ENCODE results near the gene KLKB1.
"Not testable (repeated sequence)": the region's sequence is repeated elsewhere in the genome, so short reads cannot be mapped to it uniquely, and the experiment has no call there.

KLKB1 gene

DNA sequence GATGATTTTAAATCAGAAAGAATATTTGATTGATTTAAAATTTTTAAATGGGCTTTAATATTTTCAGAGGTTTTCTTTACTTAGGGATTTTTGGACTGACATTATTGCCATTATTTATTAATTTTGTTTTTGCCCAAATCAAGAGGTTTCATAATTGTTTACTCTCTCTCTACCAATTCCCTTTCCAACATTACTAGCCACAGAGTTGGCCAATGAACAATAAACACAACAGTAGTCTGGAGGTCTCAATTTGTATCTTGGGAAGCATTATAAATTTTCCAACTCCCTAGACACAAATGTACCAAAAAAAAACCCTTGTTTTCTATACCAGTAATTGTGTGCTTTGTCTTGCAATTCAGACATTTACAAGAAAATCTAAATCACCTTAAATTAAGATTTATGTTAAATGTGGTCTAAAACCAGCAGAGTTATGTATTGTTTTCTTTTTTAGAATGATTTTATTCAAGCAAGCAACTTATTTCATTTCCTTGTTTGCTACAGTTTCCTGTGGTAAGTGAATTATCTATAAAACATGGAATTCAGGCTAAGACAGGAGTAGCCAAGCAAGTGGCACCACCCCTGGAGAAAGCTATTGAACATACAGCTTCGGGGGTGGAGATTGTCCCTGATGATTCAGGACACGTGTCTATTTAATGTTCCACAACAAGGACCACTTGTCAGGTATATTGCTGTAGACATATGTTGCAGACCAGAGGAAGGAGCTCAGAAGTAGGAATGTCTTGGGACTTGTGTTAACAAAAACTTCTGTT, 622 bp downstream of the KLKB1 start:
- DNase-seq, result no peak

DNA sequence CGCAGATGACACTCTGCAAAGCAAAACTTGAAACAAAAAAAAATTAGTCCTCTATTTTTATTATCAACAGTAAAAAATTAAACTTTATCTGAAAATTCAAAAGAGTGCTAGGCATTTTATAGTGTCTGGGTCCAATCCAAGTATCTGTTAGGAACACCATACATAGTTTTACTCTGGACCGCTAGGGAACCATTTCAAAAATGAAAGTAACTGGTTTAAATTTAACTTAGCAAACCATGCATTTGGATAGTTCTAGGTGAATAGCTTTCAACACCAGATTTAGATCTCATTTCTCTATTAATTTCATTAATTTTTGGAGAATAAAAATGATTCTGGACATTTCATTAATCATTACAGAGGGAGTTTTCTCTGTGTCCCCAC, 1.2 kb downstream of the KLKB1 start:
- no peak for DNase-seq

DNA sequence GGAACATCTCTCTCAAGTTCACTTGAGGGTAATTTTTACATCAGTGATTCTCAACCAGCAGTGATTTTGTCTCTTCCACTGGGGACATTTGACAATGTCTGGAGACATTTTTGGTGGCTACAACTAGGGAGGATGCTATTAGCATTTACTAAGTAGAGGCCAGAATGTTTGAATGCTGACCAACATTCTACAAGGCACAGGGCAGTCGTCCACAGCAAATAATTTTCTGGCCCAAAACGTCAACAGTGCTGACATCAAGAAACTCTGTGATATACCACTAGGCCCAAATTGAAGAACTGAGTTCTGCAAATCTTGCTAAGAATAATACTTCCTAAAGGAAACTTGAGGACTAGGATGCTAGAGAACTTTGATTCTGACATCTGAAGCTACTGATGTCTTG, 7.1 kb downstream of the KLKB1 start:
- no peak for DNase-seq

DNA sequence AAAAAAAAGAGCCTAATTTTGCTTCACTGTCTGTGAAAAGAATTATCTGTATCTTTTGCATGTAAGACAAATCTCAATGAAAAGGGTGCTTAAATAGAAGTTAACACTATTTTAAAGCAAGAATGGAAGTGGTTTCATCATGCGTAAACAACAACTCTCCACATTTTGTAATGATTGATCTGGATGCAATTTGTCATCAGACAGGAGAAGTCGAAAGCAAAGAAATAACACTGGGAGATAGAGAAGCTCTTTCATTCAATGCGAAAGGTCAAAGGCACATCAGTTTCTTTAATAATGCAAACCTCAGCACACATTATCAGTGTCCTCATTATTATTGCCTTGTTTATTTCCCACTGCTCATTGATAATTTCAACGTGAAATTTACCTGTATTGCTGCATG, 8.8 kb downstream of the KLKB1 start:
- no peak for DNase-seq

DNA sequence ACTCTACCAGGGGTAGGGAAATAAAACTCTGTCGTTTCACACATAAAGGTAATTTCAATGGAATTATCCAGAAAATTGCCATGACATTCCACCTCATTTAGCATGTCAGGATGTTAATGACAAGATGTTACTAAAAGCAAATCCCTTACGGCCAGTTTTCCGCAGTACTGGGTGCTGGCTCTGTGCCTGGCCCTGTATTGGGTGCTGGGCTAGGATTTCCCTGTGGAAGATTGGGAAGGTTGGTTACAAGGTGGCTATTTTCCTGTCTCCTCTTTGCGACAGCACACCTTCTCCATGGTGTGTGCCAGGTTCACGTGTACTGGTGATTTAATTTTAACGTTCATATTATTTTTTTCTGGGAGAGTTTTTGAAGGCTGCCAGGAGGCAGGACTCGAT, 13.1 kb downstream of the KLKB1 start:
- no peak for DNase-seq

DNA sequence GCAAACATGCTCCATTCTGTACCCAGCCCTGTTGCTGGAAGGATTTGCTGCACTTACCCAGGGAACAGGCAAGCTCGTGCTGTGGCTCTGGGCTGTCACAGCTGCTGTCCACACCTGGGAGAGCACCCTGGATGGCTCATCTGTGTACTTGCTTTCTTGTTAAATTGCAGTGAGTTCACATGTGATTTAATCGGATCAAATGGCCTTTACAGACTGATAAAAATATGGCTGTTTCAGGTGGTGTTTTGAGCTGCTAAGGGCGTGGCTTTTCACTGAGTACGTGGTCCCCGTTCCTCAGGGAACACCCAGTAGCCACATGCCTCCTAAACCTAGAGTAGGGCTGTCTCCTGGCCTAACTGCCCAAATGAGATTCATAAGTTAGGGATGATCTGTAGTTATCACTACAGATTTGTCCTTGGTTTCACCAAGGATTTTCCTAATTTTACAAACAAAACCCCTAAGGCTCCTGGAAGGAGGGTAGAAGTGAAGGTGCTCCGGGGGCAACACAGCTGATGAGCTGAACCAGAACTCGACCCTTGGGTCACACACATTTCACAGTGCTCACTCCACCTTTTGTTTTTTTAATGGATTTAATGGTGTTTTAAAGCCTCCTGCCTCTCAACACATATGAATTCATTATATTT, 13.7 kb downstream of the KLKB1 start:
- no peak for DNase-seq

DNA sequence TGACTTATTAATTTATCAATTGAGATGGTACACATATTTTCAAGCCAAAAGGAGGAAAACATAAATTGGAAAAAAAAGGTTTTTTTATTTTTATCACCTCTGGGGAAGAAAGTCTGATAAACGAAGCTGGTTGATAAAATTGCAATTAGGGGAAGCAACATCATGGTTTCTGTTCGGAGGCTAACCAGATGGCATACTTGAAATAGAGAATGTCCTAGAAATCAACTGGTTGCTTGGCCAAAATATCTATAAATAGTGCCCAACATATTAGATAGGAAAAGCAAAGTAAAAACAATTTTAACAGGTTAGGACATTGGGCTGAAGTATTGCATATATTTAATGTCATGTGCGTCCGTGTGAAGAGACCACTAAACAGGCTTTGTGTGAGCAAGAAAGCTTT, 14.3 kb downstream of the KLKB1 start:
- no peak for DNase-seq

DNA sequence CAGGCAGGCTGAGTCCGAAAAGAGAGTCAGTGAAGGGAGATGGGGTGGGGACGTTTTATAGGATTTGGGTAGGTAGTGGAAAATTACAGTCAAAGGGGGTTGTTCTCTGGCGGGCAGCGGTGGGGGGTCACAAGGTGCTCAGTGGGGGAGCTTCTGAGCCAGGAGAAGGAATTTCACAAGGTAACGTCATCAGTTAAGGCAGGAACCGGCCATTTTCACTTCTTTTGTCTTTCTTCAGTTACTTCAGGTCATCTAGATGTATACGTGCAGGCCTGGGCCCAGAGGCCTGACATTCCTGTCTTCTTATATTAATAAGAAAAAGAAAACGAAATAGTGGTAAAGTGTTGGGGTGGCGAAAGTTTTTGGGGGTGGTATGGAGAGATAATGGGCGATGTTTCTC, 14.7 kb downstream of the KLKB1 start:
- not testable (repeated sequence) for DNase-seq

DNA sequence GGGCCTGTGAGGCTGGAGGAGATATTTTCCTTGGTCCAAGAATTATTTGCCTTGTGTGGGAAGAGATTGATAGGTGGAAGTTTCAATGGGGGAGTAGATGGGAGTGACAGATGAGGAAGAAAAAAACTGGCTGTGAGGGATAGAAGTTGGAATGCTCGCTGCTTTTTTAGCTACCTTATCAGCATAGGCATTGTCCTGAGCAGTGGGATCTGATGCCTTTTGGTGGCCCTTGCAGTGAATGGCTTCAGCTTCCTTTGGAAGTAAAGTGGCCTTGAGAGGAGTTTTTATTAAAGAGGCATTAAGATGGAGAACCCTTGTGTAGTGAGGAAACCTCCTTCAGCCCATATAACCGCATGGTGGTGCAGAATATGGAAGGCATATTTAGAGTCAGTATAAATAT, 16.0 kb downstream of the KLKB1 start:
- no peak for DNase-seq

DNA sequence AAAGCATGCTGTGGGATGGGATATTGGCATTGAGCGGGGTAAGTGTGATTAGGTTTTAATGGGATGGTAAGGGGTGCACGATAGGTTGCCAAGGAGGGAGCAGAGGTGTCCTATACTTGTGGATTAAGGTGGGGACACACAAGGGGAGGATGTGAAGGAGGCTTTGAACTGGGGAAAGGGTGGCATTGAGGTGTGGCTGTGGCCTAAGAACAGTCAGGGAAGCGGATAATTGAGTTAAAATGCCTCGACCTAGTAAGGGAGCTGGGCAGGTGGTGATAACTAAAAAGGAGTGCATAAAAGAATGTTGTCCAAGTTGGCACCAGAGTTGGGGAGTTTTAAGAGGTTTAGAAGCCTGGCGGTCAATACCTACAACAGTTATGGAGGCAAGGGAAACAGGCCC, 17.5 kb downstream of the KLKB1 start:
- DNase-seq, result no peak

DNA sequence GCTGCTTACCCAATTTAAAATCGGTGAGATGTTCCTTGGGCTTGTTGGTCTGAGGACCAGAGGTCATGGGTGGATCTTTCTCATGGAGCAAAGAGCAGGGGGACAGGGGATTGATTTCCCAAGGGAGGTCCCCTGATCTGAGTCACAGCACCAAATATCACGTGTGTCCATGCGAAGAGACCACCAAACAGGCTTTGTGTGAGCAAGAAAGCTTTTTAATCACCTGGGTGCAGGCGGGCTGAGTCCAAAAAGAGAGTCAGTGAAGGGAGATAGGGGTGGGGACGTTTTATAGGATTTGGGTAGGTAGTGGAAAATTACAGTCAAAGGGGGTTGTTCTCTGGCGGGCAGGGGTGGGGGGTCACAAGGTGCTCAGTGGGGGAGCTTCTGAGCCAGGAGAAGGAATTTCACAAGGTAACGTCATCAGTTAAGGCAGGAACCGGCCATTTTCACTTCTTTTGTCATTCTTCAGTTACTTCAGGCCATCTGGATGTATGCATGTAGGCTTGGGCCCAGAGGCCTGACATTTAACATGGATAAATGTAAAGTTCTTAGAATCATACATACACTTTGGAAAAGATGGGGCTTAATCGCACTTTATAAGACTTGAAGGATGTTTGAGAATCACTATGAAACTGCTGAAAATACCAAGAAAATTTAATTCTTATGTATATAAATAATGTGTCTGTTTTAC, 19.9 kb downstream of the KLKB1 start:
- not testable (repeated sequence) for DNase-seq

DNA sequence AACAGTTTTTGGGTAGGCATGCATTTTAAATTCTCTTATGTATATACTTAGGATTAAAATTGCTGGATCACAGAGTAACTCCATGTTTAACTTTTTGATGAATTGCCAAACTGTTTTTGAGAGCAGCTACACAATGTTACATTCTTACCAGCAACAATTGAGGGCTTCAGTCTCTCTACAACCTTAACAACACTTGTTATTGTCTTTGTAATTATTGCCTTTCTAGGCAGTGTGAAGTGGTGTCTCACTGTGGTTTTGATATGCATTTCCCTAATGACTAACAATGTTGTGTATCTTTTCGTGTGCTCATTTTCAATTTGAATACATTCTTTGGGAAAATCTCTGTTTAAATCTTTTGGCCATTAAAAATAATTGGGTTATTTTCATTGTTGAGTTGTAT, 21.3 kb downstream of the KLKB1 start:
- DNase-seq, result no peak

DNA sequence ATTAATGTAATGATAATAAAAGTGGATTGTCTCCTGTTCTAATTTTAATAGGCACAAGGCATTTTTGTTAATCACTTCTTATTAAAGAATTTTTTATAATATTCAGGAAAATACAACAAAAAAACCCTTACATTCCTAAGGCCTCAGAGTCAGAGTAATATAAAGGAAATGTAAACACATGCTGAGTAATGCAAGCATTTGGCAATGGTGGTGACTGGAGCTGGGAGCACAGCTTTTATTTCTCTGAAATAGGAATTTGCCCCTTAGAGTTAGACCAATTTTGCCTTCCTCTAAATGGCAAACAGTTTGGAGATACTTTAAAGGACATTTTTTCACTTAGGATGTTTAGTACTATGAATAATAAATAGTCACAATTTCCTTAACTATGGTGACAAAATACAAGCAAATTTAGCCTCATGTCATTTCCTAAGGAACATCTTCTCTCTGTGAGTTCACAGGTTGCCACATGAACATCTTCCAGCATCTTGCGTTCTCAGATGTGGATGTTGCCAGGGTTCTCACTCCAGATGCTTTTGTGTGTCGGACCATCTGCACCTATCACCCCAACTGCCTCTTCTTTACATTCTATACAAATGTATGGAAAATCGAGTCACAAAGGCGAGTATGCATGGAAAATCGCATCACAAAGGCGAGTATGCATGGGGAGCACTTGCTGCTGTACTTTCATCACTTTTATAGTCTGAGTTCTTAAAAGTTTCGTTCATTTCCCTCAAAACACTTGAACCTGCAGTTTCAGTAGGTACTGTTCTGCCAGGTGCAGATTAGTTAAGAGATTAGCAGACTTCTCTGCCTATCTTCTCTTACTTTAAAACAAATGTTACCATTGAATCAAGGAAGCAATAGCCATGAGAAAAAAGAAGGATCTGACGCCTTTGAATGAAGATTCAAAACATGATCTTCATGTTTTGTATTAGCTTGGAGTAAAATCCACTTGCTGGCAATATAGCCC, 22.8 kb downstream of the KLKB1 start:
- DNase-seq, result no peak

DNA sequence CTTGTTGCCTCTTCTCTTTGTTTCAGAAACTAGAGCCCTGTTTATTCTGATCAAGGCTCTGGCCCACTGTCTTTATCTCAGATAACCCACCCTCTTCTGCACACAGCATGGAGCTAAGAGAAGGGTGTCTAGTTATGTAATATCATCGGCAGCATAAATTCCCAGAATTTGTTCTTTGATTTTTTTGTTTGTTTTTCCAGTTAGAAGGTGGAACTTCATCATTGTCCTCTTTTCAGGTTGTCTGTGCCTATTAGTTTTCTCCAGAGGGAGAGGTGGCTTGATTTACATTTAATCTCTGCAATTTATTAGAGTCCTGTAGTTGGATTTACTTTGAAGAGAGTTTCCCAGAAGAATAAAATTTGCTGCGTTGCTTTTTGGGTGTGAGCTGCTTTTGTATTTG, 23.5 kb downstream of the KLKB1 start:
- DNase-seq, result no peak

DNA sequence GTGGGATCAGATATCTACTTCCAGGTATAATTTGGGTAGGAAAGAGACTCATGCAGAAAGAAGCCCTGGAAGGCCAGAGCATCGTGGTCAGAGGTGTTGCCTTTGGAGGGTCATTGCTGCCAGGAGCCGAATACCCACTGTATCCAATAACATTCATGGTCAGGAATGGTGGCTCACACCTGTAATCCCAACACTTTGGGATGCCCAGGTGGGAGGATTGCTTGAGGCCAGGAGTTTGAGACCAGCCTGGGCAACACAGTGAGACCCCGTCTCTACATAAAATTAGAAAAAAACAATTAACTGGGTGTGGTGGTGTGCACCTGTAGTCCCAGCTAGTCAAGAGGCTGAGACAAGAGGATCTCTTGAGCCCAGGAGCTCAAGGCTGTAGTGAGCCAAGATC, 27.8 kb downstream of the KLKB1 start:
- no peak for DNase-seq

DNA sequence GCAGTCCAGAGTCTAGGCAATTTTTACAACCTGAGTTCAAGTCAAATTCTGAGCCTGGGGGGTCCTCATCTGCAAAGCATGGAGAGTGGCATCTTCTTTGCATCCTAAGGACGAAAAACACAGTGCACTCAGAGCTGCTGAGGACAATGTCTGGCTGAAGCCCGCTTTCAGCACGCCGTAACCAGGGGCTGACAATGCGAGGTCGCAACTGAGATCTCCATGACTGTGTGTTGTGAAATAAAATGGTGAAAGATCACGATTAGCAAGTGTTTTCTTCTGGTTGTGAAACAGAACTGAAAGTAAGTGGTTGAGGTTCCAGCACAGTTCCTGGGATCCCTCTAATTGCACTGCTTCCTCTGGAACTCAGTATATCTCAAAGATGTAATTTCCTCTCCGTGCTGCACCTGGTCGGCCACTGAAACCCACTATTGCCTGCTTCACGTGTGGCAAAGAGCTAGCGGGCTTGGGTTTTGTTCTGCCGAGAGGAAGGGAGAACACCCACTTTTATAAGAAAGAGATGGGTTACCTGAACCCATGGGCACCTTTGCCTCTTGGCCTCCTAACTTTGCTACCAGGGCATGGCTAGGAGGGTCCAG, 31.0 kb downstream of the KLKB1 start:
- no peak for DNase-seq

DNA sequence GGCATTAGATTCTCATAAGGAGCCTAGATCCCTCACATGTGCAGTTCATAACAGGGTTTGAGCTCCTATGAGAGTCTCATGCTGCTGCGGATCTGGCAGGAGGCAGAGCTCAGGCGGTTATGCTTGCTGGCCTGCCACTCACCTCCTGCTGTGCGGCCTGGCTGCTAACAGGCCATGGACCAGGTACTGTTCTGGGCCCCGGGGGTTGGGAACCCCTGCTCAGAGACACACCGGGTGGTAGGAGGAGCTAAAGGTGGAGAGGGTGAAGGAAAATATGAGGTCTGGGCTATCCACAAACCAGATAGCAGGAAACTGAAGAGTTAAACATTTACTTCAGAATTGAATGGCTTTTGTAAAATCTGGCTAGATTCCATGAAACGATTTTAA, 32.8 kb downstream of the KLKB1 start:
- no peak for DNase-seq

DNA sequence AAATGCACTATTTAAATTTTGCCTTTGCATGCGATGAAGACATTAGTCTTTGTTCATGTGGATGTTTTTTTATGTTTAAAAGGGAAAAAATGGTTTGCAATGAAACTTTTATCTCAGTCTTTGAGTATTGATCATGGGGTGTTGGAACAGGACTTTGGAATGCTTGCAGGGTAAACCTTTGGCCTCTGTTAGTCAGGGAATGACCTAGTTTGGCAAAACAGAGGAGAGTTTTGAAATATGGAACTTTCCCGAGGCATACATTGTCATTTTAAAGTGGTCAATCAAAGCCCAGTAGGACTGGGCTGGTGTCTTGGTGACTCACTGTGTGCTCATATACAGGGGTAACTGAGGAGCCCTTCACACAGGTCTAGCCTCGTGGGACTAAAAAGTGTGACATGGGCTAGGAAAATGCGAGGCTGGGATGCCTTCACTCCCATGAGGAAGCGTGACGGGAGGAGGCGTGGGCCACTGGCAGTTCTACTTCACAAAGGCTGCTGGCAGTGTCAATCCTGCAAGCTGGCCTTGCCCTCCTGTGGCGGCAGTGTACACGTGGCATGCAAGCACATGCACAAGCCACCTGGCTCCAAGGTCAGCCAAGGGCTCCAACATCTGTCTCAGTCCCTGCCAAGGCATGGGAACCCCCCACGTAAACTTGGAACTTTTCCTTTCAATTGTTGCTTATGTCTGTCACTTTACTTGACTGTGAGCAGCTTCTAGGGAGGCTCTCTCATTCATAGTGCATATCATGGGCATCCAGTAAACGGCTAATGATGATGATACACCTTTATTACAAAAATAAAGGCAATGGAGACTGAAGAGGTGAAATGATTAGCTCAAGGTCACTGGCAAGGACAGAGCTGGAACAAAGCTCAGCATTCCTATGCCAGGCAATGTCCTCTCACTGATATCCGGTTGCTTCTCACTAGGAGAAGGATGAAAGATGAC, 33.5 kb downstream of the KLKB1 start:
- DNase-seq, result no peak

DNA sequence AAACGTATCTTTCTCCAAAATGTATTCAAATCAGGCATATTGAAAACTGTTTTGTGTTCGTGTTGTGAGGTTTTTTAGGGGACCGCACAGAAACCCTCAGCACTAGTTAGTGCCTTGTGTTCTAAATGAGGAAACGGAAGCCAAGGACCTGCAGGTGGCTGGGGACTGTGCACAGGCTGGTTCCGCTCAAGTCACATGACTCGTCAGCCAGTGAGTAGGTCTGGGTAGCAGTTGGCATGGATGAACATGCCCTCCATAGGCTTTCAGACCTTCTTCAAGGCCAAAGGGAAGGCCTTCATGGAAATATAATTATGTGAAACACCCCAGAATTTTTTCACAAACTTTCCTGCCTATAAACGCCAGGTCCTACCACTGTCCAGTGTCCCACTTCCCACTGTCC, 37.4 kb downstream of the KLKB1 start:
- DNase-seq, result no peak

DNA sequence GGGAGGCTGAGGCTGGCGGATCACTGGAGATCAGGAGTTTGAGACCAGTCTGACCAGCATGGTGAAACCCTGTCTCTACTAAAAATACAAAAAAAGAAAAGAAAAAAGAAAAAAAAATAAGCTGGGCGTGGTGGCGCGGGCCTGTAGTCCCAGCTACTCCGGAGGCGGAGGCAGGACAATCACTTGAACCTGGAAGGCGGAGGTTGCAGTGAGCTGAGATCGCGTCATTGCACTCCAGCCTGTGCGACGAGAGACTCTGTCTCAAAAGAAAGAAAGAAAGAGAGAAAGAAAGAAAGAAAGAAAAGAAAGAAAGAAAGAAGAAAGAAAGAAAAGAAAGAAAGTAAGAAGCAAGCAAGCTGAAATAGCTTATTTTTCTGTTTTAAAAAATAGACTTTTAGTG, 37.9 kb downstream of the KLKB1 start:
- not testable (repeated sequence) for DNase-seq

Data from CD4-positive, alpha-beta T cell treated with Interleukin-4 for 1 hour (primary cell).